ENCODE measurements around the gene UGT1A9. TPM values are rescaled to one million over a fixed set of nuclear protein-coding genes. Genes with fewer than 3 reads are reported as not detected.
"Not testable (repeated sequence)": the region's sequence is repeated elsewhere in the genome, so short reads cannot be mapped to it uniquely, and the experiment has no call there.

UGT1A9 gene
- total RNA-seq, 4 donors from 2014 or later = not detected

GRCh38 chr2:233655043-233655442 is 16.7 kb upstream of the UGT1A9 start:
- Histone ChIP-seq H3K27me3 (peaks cover 0 to 8% (median 0%) of the 10 kb centered on the region in 4 donors), H3K4me1 (no peaks in the 10 kb centered on the region), H3K36me3 (no peaks in the 10 kb centered on the region), H3K4me3 (no peak overlapping the region), H3K9me3 (no peaks in the 10 kb centered on the region), H3K27ac (replicated peaks in 1 of 4) (no peak overlapping the region)
- 29% methylated on average over 1 of the region's 1 CpG for WGBS
- TF ChIP-seq POLR2A (IDR thresholded peaks at IDR 0.05; ENCODE audit: low read depth) = no peak
- no peak for TF ChIP-seq CTCF (IDR thresholded peaks at IDR 0.05)
- no peak for TF ChIP-seq POLR2AphosphoS5 (IDR thresholded peaks at IDR 0.05)
- TF ChIP-seq EP300 (IDR thresholded peaks at IDR 0.05) = no peak
- no peak for DNase-seq (ENCODE audit: extremely low spot score)
- intact Hi-C loops (cut with DNase I) = no loop called here

GRCh38 chr2:233655943-233656342 is 15.8 kb upstream of the UGT1A9 start:
- H3K27me3 ChIP-seq; intact Hi-C loops (cut with DNase I): not testable (repeated sequence)
- 93% methylated on average over 3 of the region's 3 CpGs for WGBS

GRCh38 chr2:233656443-233656842 is 15.3 kb upstream of the UGT1A9 start:
- H3K4me3 ChIP-seq = no peak overlapping the region
- H3K4me1 ChIP-seq = no peaks in the 10 kb centered on the region
- H3K9me3 ChIP-seq = no peaks in the 10 kb centered on the region
- TF ChIP-seq POLR2A (IDR thresholded peaks at IDR 0.05; ENCODE audit: low read depth) (no peak), CTCF (IDR thresholded peaks at IDR 0.05) (no peak), POLR2AphosphoS5 (IDR thresholded peaks at IDR 0.05) (no peak), EP300 (IDR thresholded peaks at IDR 0.05) (no peak)
- intact Hi-C loops (cut with DNase I) = no loop called here
- H3K27me3 ChIP-seq = no peaks in the 10 kb centered on the region
- no peaks in the 10 kb centered on the region for H3K36me3 ChIP-seq
- no peak for DNase-seq (ENCODE audit: extremely low spot score)
- 80% methylated on average over 10 of the region's 10 CpGs for WGBS
- H3K27ac ChIP-seq (replicated peaks in 1 of 4) = no peak overlapping the region

More at GRCh38 chr2:233655943-233656342, 15.8 kb upstream of the UGT1A9 start:
- H3K27ac ChIP-seq (replicated peaks in 1 of 4); H3K9me3 ChIP-seq; H3K4me3 ChIP-seq; H3K36me3 ChIP-seq; DNase-seq (ENCODE audit: extremely low spot score); H3K4me1 ChIP-seq: not testable (repeated sequence)

- H3K4me3 ChIP-seq = no peak overlapping the region
- H3K4me1 ChIP-seq = no peaks in the 10 kb centered on the region
- H3K9me3 ChIP-seq = no peaks in the 10 kb centered on the region
- no peaks in the 10 kb centered on the region for H3K36me3 ChIP-seq
- TF ChIP-seq POLR2AphosphoS5 (IDR thresholded peaks at IDR 0.05) = no peak
- no peak for TF ChIP-seq POLR2A (IDR thresholded peaks at IDR 0.05; ENCODE audit: low read depth)
- no peak for TF ChIP-seq EP300 (IDR thresholded peaks at IDR 0.05)
- no peak for TF ChIP-seq CTCF (IDR thresholded peaks at IDR 0.05)
- no peak for DNase-seq (ENCODE audit: extremely low spot score)
- no peaks in the 10 kb centered on the region for H3K27me3 ChIP-seq
- intact Hi-C loops (cut with DNase I) = no loop called here
- no peak overlapping the region for H3K27ac ChIP-seq (replicated peaks in 1 of 4)
Observed at GRCh38 chr2:233658610-233659009, 13.1 kb upstream of the UGT1A9 start.

GRCh38 chr2:233663911-233664310 is 7.8 kb upstream of the UGT1A9 start:
- H3K27ac ChIP-seq (replicated peaks in 1 of 4) = no peak overlapping the region
- H3K4me1 ChIP-seq = no peaks in the 10 kb centered on the region
- H3K27me3 ChIP-seq = no peaks in the 10 kb centered on the region
- intact Hi-C loops (cut with DNase I) = no loop called here
- H3K36me3 ChIP-seq = no peaks in the 10 kb centered on the region
- WGBS = 41% methylated on average over 1 of the region's 1 CpG
- peaks cover 0 to 10% (median 0%) of the 10 kb centered on the region in 4 donors for H3K9me3 ChIP-seq
- H3K4me3 ChIP-seq = no peak overlapping the region
- DNase-seq (ENCODE audit: extremely low spot score) = no peak
- TF ChIP-seq CTCF (IDR thresholded peaks at IDR 0.05) = no peak
- TF ChIP-seq POLR2A (IDR thresholded peaks at IDR 0.05; ENCODE audit: low read depth) = no peak
- TF ChIP-seq EP300 (IDR thresholded peaks at IDR 0.05) = no peak
- TF ChIP-seq POLR2AphosphoS5 (IDR thresholded peaks at IDR 0.05) = no peak

Measured in esophagus muscularis mucosa (tissue), 4 donors.